ENCODE data around the gene COL4A6.
A peak's percentile ranks its signal among the peaks of the same experiment; 100 is the strongest.

Gene COL4A6

GRCh38 chrX:108148524-108148923, 289.7 kb downstream of the COL4A6 start:
- H3K36me3 ChIP-seq (ENCODE audit: insufficient read depth, low read length) = peaks cover 4% of the 10 kb centered on the region
- no peak overlapping the region for H3K4me3 ChIP-seq (ENCODE audit: low read depth, low read length, poor library complexity, severe bottlenecking)
- no peak overlapping the region for H2AFZ ChIP-seq (ENCODE audit: low read length)
- H3K27ac ChIP-seq (ENCODE audit: low read depth, low read length, poor library complexity, severe bottlenecking) = no peak overlapping the region
- no peaks in the 10 kb centered on the region for H4K20me1 ChIP-seq (ENCODE audit: insufficient read depth, low read length)
- H3K79me2 ChIP-seq (ENCODE audit: insufficient read depth, low read length) = no peaks in the 10 kb centered on the region
- TF ChIP-seq EZH2 (IDR thresholded peaks at IDR 0.05; ENCODE audit: borderline replicate concordance, low read length) (no peak), CTCF (IDR thresholded peaks at IDR 0.05; ENCODE audit: low read length) (no peak)
- no peaks in the 10 kb centered on the region for H3K4me1 ChIP-seq (ENCODE audit: insufficient read depth, low read length, severe bottlenecking)
- no peak overlapping the region for H3K4me2 ChIP-seq (ENCODE audit: low read length)
- H3F3A ChIP-seq (ENCODE audit: insufficient read depth, low read length) = no peaks in the 10 kb centered on the region
- H3K9ac ChIP-seq (ENCODE audit: low read length) = no peak overlapping the region
- H3K9me3 ChIP-seq (ENCODE audit: low read length) = no peaks in the 10 kb centered on the region
- no peaks in the 10 kb centered on the region for H3K9me2 ChIP-seq (ENCODE audit: low read depth, low read length)
- H3K27me3 ChIP-seq (ENCODE audit: insufficient read depth, low read length) = no peaks in the 10 kb centered on the region

- no peak overlapping the region for H3K4me2 ChIP-seq (ENCODE audit: low read length)
- H3K79me2 ChIP-seq (ENCODE audit: insufficient read depth, low read length) = no peaks in the 10 kb centered on the region
- H3K27ac ChIP-seq (ENCODE audit: low read depth, low read length, poor library complexity, severe bottlenecking) = no peak overlapping the region
- no peaks in the 10 kb centered on the region for H3K9me3 ChIP-seq (ENCODE audit: low read length)
- no peaks in the 10 kb centered on the region for H3K9me2 ChIP-seq (ENCODE audit: low read depth, low read length)
- H3K27me3 ChIP-seq (ENCODE audit: insufficient read depth, low read length) = no peaks in the 10 kb centered on the region
- no peak overlapping the region for H3K9ac ChIP-seq (ENCODE audit: low read length)
- no peaks in the 10 kb centered on the region for H3F3A ChIP-seq (ENCODE audit: insufficient read depth, low read length)
- peaks cover 18% of the 10 kb centered on the region for H3K36me3 ChIP-seq (ENCODE audit: insufficient read depth, low read length)
- no peaks in the 10 kb centered on the region for H4K20me1 ChIP-seq (ENCODE audit: insufficient read depth, low read length)
- H2AFZ ChIP-seq (ENCODE audit: low read length) = no peak overlapping the region
- no peak overlapping the region for H3K4me3 ChIP-seq (ENCODE audit: low read depth, low read length, poor library complexity, severe bottlenecking)
- TF ChIP-seq CTCF (IDR thresholded peaks at IDR 0.05; ENCODE audit: low read length) (peak; percentile 56), EZH2 (IDR thresholded peaks at IDR 0.05; ENCODE audit: borderline replicate concordance, low read length) (no peak)
- no peaks in the 10 kb centered on the region for H3K4me1 ChIP-seq (ENCODE audit: insufficient read depth, low read length, severe bottlenecking)
These were observed 299.2 kb downstream of the COL4A6 start for GRCh38 chrX:108138814-108139702.

- H3K36me3 ChIP-seq (ENCODE audit: insufficient read depth, low read length) = peaks cover 13% of the 10 kb centered on the region
- TF ChIP-seq CTCF (IDR thresholded peaks at IDR 0.05; ENCODE audit: low read length) (no peak), EZH2 (IDR thresholded peaks at IDR 0.05; ENCODE audit: borderline replicate concordance, low read length) (no peak)
These were observed 303.5 kb downstream of the COL4A6 start for GRCh38 chrX:108134724-108135123.

More at GRCh38 chrX:108134724-108135123, 303.5 kb downstream of the COL4A6 start:
- H2AFZ ChIP-seq (ENCODE audit: low read length) = no peak overlapping the region
- H3K9me2 ChIP-seq (ENCODE audit: low read depth, low read length) = no peaks in the 10 kb centered on the region
- no peak overlapping the region for H3K4me2 ChIP-seq (ENCODE audit: low read length)
- no peak overlapping the region for H3K27ac ChIP-seq (ENCODE audit: low read depth, low read length, poor library complexity, severe bottlenecking)
- H3K27me3 ChIP-seq (ENCODE audit: insufficient read depth, low read length) = no peaks in the 10 kb centered on the region
- no peaks in the 10 kb centered on the region for H3K4me1 ChIP-seq (ENCODE audit: insufficient read depth, low read length, severe bottlenecking)
- no peaks in the 10 kb centered on the region for H4K20me1 ChIP-seq (ENCODE audit: insufficient read depth, low read length)
- no peaks in the 10 kb centered on the region for H3K79me2 ChIP-seq (ENCODE audit: insufficient read depth, low read length)
- H3K9me3 ChIP-seq (ENCODE audit: low read length) = no peaks in the 10 kb centered on the region
- no peak overlapping the region for H3K4me3 ChIP-seq (ENCODE audit: low read depth, low read length, poor library complexity, severe bottlenecking)
- no peak overlapping the region for H3K9ac ChIP-seq (ENCODE audit: low read length)
- H3F3A ChIP-seq (ENCODE audit: insufficient read depth, low read length) = no peaks in the 10 kb centered on the region

All from OCI-LY1 (cell line).